ENCODE results near the gene CAPN15.
A peak's percentile ranks its signal among the peaks of the same experiment; 100 is the strongest.

CAPN15 gene

GRCh38 chr16:546909-547770 lies 19.6 kb downstream of the CAPN15 start:
- no peak overlapping the region; the same call in 1 of the 2 replicates for H3K27ac ChIP-seq

DNA sequence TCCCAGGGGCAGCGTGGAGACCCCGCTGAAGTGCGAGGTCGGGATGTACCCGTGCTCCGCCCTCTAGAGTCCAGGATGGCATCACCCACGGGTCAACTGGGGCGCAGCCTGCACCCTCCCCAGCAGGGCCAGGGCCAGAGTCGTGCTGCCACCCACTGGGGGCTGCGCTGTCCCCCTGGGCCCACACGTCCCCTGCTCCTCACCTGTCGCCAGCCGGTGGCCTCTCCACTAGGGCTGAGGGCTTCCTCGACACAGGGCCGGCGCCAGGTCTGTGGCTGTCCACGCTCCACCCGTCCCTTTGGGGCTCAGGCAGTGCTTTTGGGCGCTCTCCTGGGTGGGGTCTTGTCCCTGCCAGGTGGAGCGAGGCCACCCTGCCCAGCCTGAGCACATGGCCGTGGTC lies 21.1 kb downstream of the CAPN15 start:
- TF ChIP-seq ZFX (IDR thresholded peaks at IDR 0.05): no peak
- no peak for TF ChIP-seq CTCF (conservative IDR thresholded peaks at IDR 0.05)
- H3K27ac ChIP-seq: no peak overlapping the region

More at GRCh38 chr16:546909-547770, 19.6 kb downstream of the CAPN15 start:
- TF ChIP-seq CTCF (conservative IDR thresholded peaks at IDR 0.05) (peak; percentile 92), ZFX (IDR thresholded peaks at IDR 0.05) (no peak)

GRCh38 chr16:549544-550263 lies 22.2 kb downstream of the CAPN15 start:
- no peak overlapping the region for H3K27ac ChIP-seq
- TF ChIP-seq ZFX (IDR thresholded peaks at IDR 0.05) (no peak), CTCF (conservative IDR thresholded peaks at IDR 0.05) (no peak; the same call in 1 of the 2 replicates)

DNA sequence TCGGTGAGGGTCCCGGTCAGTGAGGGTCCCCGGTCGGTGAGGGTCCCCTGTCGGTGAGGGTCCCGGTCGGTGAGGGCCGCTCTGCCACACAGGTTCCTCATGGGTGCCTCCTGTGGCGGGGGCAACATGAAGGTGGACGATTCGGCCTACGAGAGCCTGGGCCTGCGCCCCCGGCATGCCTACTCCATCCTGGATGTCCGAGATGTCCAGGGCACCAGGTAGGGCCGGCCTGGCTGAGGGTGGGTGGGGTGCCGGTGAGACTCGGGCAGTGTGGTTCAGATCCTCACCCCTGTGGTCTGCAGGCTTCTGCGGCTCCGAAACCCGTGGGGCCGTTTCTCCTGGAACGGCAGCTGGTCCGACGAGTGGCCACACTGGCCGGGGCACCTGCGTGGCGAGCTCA lies 23.7 kb downstream of the CAPN15 start:
- no peak overlapping the region for H3K27ac ChIP-seq
- no peak for TF ChIP-seq ZFX (IDR thresholded peaks at IDR 0.05)
- TF ChIP-seq CTCF (conservative IDR thresholded peaks at IDR 0.05): no peak

- H3K27ac ChIP-seq: no peak overlapping the region
- TF ChIP-seq ZFX (IDR thresholded peaks at IDR 0.05): no peak
- TF ChIP-seq CTCF (conservative IDR thresholded peaks at IDR 0.05): no peak
Measured at GRCh38 chr16:552171-552570, 24.7 kb downstream of the CAPN15 start.

- no peak overlapping the region for H3K27ac ChIP-seq
Measured at GRCh38 chr16:553601-554296, 26.2 kb downstream of the CAPN15 start.

More at GRCh38 chr16:553601-554296, 26.2 kb downstream of the CAPN15 start:
- TF ChIP-seq ZFX (IDR thresholded peaks at IDR 0.05): no peak
- no peak for TF ChIP-seq CTCF (conservative IDR thresholded peaks at IDR 0.05)

All from C4-2B (cell line).